HCT116 (cell line): ENCODE results near the gene TENM4.

Source experiments
- ATF3 ChIP-seq: IDR thresholded peaks from 2 replicates; pipeline ENCODE4 v1.6.1; 2012
- CTCF ChIP-seq, 3 experiments: fragments of 200-600 bp in 1 of 3; sonication (generic) in 1 of 3; IDR thresholded peaks in 2 of 3; conservative IDR thresholded peaks in 1 of 3; 2 replicates each; pipeline ENCODE4 v1.5.1; 2012 to 2017; ENCODE audit warnings: low read depth in 2 of 3, low read length in 2 of 3, antibody characterized with exemption in 1 of 3, borderline replicate concordance in 1 of 3, control low read depth in 1 of 3, mild to moderate bottlenecking in 1 of 3, mixed read lengths in 1 of 3, mixed run types in 1 of 3, moderate library complexity in 1 of 3; ENCODE audit not compliant: insufficient read depth in 1 of 3
- MAX ChIP-seq: IDR thresholded peaks from 2 replicates; pipeline ENCODE4 v1.6.1; 2012
- SIN3A ChIP-seq: IDR thresholded peaks from 2 replicates; pipeline ENCODE4 v1.6.1; 2012; ENCODE audit warnings: low read depth

GRCh38 chr11:79392161-79392560 lies 48.7 kb downstream of the TENM4 start:
- TF ChIP-seq MAX: no peak
- no peak for TF ChIP-seq CTCF (IDR thresholded peaks at IDR 0.05 in 2 of 3, conservative IDR thresholded peaks at IDR 0.05 in 1 of 3; ENCODE audit: borderline replicate concordance in 1 of 3, insufficient read depth in 1 of 3, low read depth in 2 of 3, low read length in 2 of 3)
- TF ChIP-seq ATF3: no peak
- TF ChIP-seq SIN3A: no peak
